Common myeloid progenitor, CD34-positive (primary cell): ENCODE measurements around the gene MCC.

ENCODE experiments used
- CTCF ChIA-PET: fragments of 350-600 bp; sonication (Branson Sonifier 250); formaldehyde crosslinking; loops from one replicate; lab custom pipeline; 2021; ENCODE audit warnings: antibody characterized with exemption; lab: Charles Lee
- POLR2A ChIA-PET: fragments of 350-600 bp; sonication (Branson Sonifier 250); formaldehyde crosslinking; loops from one replicate; lab custom pipeline; 2021; ENCODE audit warnings: antibody characterized with exemption; lab: Charles Lee
- DNase-seq, 3 donors: peaks; one replicate each; pipeline versions ENCODE4 v3.0.0 to v3.0.0-alpha.2; 2013
- H3K27ac ChIP-seq, 2 experiments: 1 replicate in 1 of 2; 2 replicates in 1 of 2; pipeline ENCODE4 v1.7.0; 2013; ENCODE audit warnings: inconsistent platforms in 2 of 2, low read length in 2 of 2, mild to moderate bottlenecking in 2 of 2, low read depth in 1 of 2, moderate library complexity in 1 of 2; ENCODE audit not compliant: severe bottlenecking in 2 of 2, insufficient read depth in 1 of 2, poor library complexity in 1 of 2
- H3K27me3 ChIP-seq, 5 experiments: replicated peaks in 2 of 5; 1 replicate in 3 of 5; 2 replicates in 2 of 5; pipeline versions ENCODE4 v1.6.1 to v1.7.0; 2013; ENCODE audit warnings: low read length in 4 of 5, mild to moderate bottlenecking in 2 of 5, moderate library complexity in 2 of 5, inconsistent platforms in 1 of 5; ENCODE audit not compliant: insufficient read depth in 5 of 5, control insufficient read depth in 4 of 5
- H3K36me3 ChIP-seq, 4 experiments: 1 replicate in 2 of 4; 2 replicates in 2 of 4; pipeline versions ENCODE4 v1.6.1 to v1.7.0; 2013; ENCODE audit warnings: low read length in 3 of 4, control low read depth in 1 of 4, mild to moderate bottlenecking in 1 of 4; ENCODE audit not compliant: control insufficient read depth in 4 of 4, insufficient read depth in 4 of 4
- H3K4me1 ChIP-seq, 4 experiments: 1 replicate in 3 of 4; 2 replicates in 1 of 4; pipeline versions ENCODE4 v1.6.1 to v1.7.1; 2013; ENCODE audit warnings: low read length in 3 of 4, mild to moderate bottlenecking in 3 of 4, control low read depth in 1 of 4, inconsistent platforms in 1 of 4, moderate library complexity in 1 of 4; ENCODE audit not compliant: control insufficient read depth in 4 of 4, insufficient read depth in 4 of 4; ENCODE audit errors: control extremely low read depth in 1 of 4
- H3K4me3 ChIP-seq, 7 experiments: 1 replicate in 4 of 7; 2 replicates in 3 of 7; pipeline versions ENCODE4 v1.5.1 to v1.7.0; 2013; ENCODE audit warnings: mild to moderate bottlenecking in 7 of 7, low read length in 6 of 7, moderate library complexity in 6 of 7, inconsistent platforms in 2 of 7, low read depth in 2 of 7, control low read depth in 1 of 7; ENCODE audit not compliant: insufficient read depth in 4 of 7, control insufficient read depth in 1 of 7; ENCODE audit errors: extremely low read depth in 1 of 7
- H3K9me3 ChIP-seq, 5 experiments: 1 replicate in 4 of 5; 2 replicates in 1 of 5; pipeline versions ENCODE4 v1.6.1 to v1.7.1; 2013; ENCODE audit warnings: low read length in 4 of 5, mild to moderate bottlenecking in 2 of 5, inconsistent platforms in 1 of 5, low read depth in 1 of 5, moderate library complexity in 1 of 5; ENCODE audit not compliant: control insufficient read depth in 4 of 5, insufficient read depth in 2 of 5; ENCODE audit errors: control extremely low read depth in 1 of 5
- WGBS: methylation state at CpG from one replicate; pipeline ENCODE4 v1.1.5; 2013; ENCODE audit not compliant: insufficient coverage; 5-methylcytosine and 5-hydroxymethylcytosine counted together

The MCC gene

DNA sequence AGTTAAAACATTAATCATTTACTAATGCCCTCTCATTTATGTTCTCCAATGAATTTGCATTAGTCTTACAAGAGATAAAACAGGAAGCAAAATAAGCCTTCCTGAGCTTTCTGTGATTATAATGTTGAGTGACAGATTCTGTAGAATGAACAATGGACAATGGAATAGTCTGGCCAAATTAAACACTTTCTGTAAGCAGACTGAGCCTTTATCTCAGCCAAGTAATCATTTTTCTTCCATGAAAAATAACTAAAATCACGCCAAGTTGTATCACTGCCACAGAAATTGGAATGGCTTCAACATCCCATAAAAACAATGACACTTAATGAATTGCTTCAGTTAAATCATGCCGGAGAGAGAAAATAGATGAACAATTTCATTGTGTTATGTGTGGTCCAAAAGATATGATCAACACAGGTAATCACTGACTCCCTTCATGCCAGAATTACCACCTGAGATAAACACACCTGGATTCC lies 116.5 kb downstream of the MCC start:
- DNase-seq = no peak
- no CpG with 5 or more reads among the region's 2 CpGs for WGBS
- peaks cover 0 to 1% (median 0%) of the 10 kb centered on the region in 5 experiments for H3K9me3 ChIP-seq
- no peak overlapping the region for H3K4me3 ChIP-seq
- POLR2A ChIA-PET = no interaction called here
- CTCF ChIA-PET = no interaction called here
- H3K36me3 ChIP-seq = no peaks in the 10 kb centered on the region
- H3K4me1 ChIP-seq = no peaks in the 10 kb centered on the region
- no peak overlapping the region for H3K27ac ChIP-seq
- H3K27me3 ChIP-seq = peaks cover 11 to 90% (median 37%) of the 10 kb centered on the region in 5 experiments

DNA sequence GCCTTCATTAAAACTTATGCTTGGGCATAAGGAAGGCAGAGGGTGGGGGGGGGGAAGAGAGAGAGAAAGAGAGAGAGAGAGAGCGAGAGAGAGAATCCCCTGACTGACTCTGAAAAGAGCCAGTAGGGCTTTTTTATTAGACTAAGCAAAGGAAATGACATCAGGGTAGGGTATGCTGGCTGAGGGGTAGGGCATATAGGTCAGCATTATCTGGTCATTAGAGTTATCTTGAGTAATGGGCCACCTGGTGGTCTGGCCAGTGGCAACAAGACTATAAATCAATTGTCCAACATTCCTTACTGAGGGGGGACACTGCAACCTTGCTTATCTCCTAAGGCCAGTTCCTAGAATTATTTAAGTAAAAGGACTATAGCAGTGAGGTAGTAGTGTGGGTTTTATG lies 120.7 kb downstream of the MCC start:
- CTCF ChIA-PET = no interaction called here
- WGBS = 100% methylated on average over 1 of the region's 1 CpG
- H3K36me3 ChIP-seq = no peaks in the 10 kb centered on the region

DNA sequence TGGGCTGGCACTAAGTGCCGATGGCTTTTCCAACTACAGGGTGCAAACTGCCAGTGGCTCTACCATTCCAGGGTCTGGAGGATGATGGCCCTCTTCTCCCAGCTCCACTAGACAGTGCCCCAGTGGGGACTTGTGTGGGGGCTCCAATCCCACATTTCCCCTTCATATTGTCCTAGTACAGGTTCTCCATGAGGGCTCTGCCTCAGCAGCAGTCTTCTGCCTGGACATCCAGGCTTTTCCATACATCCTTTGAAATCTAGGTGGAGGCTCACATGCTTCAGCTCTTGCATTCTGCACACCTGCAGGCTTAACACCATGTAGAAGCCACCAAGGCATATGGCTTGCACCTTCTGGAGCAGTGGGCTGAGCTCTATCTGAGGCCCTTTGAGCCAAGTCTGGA lies 123.8 kb downstream of the MCC start:
- Histone ChIP-seq H3K36me3 (no peaks in the 10 kb centered on the region), H3K4me1 (no peaks in the 10 kb centered on the region), H3K27ac (no peak overlapping the region), H3K9me3 (peaks cover 0 to 25% (median 19%) of the 10 kb centered on the region in 5 experiments), H3K27me3 (peaks cover 0 to 68% (median 26%) of the 10 kb centered on the region in 5 experiments), H3K4me3 (no peak overlapping the region)
- 100% methylated on average over 1 of the region's 1 CpG for WGBS
- ChIA-PET CTCF (interaction anchor here (1.1 kb wide), 1 partner anchor 28 kb away, joined by 5 read pairs; no protein-coding TSS in a partner anchor), POLR2A (no interaction called here)
- no peak for DNase-seq

More for the DNA sequence above, 120.7 kb downstream of the MCC start:
- no peak overlapping the region for H3K27ac ChIP-seq
- peaks cover 0 to 25% (median 19%) of the 10 kb centered on the region in 5 experiments for H3K9me3 ChIP-seq
- H3K4me3 ChIP-seq = no peak overlapping the region
- H3K4me1 ChIP-seq = no peaks in the 10 kb centered on the region
- POLR2A ChIA-PET = no interaction called here
- peaks cover 2 to 81% (median 28%) of the 10 kb centered on the region in 5 experiments for H3K27me3 ChIP-seq
- no peak for DNase-seq

DNA sequence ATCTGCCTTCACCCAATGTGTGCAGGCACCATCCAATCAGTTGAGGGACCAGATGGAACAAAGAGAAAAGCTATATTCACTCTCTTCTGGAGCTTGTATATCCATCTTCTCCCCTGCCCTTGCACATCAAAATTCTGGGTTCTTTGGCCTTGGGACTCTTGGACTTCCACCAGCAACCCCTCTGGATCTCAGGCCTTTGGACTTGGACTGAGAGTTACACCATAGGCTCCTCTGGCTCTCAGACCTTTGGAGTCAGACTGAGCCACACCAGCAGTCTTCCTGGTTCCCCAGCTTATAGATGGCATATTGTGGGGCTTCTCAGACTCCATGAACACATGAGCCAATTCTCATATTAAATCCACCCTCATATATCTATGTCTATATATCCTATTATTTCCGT lies 126.6 kb downstream of the MCC start:
- no peak for DNase-seq
- no peaks in the 10 kb centered on the region for H3K36me3 ChIP-seq
- H3K27me3 ChIP-seq = peaks cover 0 to 48% (median 23%) of the 10 kb centered on the region in 5 experiments
- H3K4me1 ChIP-seq = peaks cover 4 to 16% (median 9%) of the 10 kb centered on the region in 4 experiments
- POLR2A ChIA-PET = no interaction called here
- CTCF ChIA-PET = interaction anchor here (1.1 to 1.3 kb wide), 3 partner anchors 22 to 61 kb away, joined by 3 to 4 read pairs (median 3); no protein-coding TSS in a partner anchor
- WGBS = no CpG with 5 or more reads among the region's 1 CpG
- H3K4me3 ChIP-seq = no peak overlapping the region
- H3K9me3 ChIP-seq = peaks cover 0 to 25% (median 19%) of the 10 kb centered on the region in 5 experiments
- H3K27ac ChIP-seq = no peak overlapping the region

DNA sequence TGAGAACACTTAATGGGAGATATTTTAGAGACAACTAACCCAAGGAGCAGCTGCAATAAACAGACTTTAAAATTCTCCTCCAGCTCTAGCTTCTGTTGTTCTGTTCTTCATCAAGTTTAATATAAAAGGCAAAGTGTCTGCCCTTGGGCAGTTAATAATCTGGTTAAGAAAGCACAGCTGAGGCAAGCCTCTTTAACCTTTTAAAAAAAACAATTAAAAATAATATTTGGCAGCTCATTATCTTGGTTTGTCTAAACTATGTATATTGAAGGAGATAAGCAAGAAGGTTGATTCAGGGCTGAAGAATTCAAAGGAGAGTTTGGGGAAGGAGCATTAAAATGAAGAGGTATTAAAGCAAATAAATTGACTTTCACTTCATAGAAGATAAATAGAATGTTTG lies 128.8 kb downstream of the MCC start:
- peaks cover 4 to 16% (median 9%) of the 10 kb centered on the region in 4 experiments for H3K4me1 ChIP-seq
- H3K4me3 ChIP-seq = no peak overlapping the region
- no peak overlapping the region for H3K27ac ChIP-seq
- CTCF ChIA-PET = interaction anchor here (1.5 kb wide), 1 partner anchor 15 kb away, joined by 6 read pairs; no protein-coding TSS in a partner anchor
- H3K9me3 ChIP-seq = peaks cover 0 to 10% (median 7%) of the 10 kb centered on the region in 5 experiments
- no peaks in the 10 kb centered on the region for H3K36me3 ChIP-seq
- no peak for DNase-seq
- POLR2A ChIA-PET = no interaction called here
- H3K27me3 ChIP-seq = peaks cover 0 to 32% (median 18%) of the 10 kb centered on the region in 5 experiments

DNA sequence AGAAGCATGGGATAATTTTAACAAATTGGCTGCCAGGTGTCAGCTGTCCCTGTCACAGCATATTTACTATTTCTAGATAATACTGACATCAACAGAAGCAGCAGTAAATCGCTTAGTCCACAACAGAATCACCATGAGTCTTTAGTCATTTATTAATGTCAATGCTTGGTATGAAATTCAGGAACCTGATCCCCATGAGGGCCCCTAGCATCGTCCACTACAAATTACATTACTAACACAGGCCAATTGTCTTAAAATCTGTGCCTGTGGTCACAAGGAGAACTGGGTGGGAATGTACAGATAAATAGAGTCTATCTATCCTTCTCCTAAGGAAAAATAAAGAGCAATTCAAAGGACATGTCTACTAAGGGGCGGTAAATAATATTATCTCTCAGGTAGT lies 129.6 kb downstream of the MCC start:
- Histone ChIP-seq H3K9me3 (peaks cover 0 to 5% (median 2%) of the 10 kb centered on the region in 5 experiments), H3K4me3 (no peak overlapping the region), H3K4me1 (peaks cover 4 to 16% (median 9%) of the 10 kb centered on the region in 4 experiments), H3K36me3 (no peaks in the 10 kb centered on the region), H3K27me3 (peaks cover 0 to 33% (median 17%) of the 10 kb centered on the region in 5 experiments), H3K27ac (no peak overlapping the region)
- ChIA-PET POLR2A (interaction anchor here (0.6 kb wide), 1 partner anchor 51 kb away, joined by 3 read pairs; no protein-coding TSS in a partner anchor), CTCF (interaction anchor here (1.5 kb wide), 1 partner anchor 16 kb away, joined by 6 read pairs; no protein-coding TSS in a partner anchor)
- WGBS = no CpG with 5 or more reads among the region's 3 CpGs
- no peak for DNase-seq

DNA sequence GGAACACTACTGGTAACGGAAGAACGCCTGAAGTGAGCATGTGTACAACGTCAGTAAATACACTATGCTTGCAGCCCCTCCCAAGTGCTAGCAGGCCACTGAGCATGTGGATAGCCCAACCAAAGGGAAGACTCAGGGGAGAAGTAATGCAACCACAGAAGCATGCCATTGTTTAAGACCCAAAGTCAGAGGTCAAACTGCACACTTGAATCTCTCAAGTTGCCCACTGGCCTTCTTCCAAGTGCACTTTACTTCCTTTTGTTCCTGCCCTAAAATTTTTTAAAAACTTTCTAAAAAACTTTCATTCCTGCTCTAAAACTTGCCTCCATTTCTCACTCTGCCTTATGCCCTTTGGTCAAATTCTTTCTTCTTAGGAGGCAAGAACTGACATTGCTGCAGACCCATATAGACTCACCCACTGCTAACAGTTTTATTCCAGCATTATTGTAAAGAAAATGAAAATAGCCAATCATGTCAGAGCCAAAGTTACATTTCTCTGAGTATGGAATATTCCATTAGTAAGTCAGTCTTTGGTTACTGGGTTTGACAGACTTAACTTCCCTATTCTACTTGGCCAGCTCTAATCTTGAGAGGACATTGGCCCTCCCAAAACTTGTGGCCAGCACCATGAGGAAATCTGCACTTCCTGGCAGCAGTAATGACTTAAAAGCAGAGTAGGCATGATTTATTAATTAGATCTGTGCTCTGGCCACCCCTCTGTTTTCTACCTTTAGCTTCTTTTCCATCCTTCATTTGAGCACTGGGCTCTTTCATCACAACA lies 130.4 kb downstream of the MCC start:
- ChIA-PET CTCF (no interaction called here), POLR2A (no interaction called here)
- peak; percentile 38 to 85 (median 75) for DNase-seq
- Histone ChIP-seq H3K4me3 (no peak overlapping the region), H3K4me1 (peaks cover 4 to 16% (median 9%) of the 10 kb centered on the region in 4 experiments), H3K36me3 (no peaks in the 10 kb centered on the region), H3K27ac (no peak overlapping the region), H3K27me3 (peaks cover 0 to 31% (median 15%) of the 10 kb centered on the region in 5 experiments), H3K9me3 (no peaks in the 10 kb centered on the region)
- 80% methylated on average over 3 of the region's 3 CpGs for WGBS
